Measurements from ENCODE around the gene GDF10.

The GDF10 gene

DNA sequence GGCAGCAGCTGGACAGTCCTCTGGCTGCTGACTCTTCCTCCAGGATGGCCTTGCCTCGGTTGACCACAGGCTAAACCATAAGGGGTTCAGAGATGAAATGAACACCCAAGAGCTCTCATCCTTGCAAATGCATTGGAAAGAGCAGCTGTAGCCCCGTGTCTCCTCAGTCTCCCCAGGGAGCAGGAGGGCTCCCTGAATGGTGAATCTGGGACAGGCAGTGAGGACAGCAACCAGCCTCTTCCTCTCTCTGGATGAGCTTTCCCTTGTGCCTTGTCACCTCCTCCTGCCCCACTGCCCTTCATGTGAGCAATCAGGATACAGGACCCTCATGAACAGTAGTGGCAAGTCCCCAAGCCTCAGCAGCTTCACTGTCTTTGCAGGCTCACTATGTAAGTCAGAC lies 23.9 kb upstream of the GDF10 start:
- DNase-seq: no peak

DNA sequence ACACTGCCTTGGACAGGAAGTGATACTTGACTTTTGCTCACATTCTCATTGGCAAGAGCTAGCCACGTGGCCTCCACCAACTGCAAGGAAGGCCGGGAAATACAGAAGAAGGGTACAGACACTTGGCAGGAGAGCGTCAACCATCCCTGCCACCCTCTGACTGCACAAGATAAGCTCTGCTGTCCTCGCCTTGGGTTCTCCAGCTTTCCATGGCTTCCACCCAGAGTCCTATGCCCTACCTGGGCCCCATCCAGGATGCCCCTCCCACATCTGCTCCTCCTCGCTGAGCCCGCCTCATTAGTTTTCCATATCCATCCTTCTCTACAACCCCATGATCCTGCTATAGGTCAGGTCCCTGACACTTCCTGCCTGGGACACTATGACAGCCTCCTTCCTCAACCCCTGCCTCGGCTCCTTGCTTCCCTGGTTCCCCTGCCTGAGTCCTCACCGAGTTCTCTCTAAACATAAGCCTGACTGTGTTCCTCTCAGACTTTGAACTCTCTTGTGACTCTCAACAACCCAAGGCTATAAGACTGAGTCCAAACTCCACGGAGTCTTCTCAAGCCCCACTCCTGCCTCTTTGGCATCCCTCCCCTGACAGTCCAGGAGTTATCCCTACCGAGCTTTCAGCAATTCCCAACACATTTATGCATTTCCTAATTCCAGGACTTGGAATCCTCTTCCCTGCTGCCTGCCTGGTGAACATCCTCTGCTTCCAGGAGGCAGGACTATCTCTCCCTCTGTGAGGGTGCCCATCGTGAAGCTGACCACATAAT lies 23.2 kb upstream of the GDF10 start:
- no peak for DNase-seq

DNA sequence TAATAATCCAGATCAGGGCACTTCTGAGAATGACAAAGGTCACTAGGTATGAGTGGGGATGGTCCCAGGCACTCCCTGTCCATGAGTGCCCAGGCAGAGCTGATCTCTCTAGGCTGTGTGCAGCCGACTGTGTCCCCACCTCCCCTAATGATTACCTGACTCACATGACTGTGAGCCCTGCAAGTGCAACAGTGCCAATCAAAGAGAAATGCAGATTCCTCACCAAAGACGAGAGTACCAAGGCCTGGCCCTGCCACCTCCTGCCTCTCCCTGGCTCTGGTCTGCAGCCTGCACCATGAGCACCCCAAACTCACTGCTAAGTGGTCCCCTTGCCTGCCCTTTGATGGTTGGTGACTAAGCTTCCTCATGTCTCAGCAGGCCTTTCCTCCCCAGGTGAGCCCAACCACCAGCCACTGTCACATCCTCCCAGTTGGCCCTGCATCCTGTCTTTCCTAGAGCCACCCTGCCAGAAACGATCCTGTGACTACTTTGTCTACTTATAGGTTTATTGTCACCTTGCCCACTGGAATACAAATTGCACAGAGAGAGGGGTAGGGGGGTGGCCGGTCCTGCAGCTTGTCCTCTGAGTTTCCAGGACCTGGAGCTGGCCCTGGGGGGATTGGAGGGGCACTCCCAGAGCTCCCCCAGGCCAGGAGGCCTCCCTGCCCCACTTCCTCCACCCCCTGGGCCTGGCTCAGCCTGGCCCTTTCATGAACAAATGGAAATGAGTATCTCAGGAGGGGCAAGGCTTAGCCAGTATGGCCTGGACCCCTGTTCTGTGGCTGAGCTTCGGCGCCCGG lies 22.4 kb upstream of the GDF10 start:
- no peak for DNase-seq

DNA sequence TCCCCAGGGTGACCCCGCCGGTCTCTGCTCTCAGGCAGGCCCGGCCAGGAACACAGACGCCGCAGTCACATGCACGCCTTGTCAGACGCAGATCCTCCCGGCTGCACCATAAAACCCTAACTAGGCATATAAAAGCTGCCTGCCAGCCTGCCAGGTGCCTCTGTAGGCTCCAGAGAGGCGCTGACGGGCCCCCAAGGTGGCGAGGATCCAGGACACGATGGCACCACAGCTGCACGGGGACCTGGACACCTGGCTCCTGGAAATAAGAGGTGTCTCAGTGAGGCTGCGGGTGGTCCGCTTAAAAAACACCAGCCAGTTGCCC lies 21.9 kb upstream of the GDF10 start:
- DNase-seq: no peak

DNA sequence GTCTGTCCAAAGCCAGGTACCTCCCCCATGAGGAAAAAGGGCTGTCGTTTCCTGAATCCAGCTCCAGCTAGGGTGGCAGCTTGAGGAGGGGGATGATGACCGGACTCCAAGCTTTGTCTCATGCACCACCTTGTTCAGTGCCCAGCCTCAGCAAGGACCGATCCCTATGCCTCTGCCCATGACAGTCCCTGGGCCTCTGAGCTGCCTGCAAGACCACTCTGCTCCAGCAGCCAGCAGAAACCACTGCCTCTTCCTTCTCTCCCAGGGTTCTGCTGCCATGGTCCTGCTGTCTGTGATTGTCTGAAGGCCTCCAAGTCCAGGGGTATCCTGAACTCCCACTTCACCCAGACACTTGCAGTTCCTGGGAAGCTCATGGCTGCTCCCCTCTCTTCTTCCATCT lies 21.3 kb upstream of the GDF10 start:
- DNase-seq: no peak

DNA sequence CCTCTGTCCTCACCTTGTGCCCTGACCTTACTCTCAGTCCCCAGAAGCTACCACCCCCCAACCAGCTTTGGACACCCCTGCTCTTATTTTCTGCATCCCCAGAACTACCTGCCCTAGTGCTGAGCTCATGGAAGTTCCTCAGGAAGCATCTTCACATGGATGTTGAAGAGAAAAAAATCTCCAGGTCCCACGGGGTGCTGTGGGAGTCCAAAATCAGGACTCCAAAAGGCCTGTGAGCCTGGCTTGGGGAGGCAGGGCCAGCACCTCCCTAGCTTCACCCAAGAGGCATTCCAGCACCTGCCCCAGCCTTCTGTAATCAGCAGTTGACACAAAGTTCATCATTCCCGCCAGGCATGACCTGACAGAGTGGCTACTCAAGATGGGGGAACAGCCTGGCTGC lies 20.7 kb upstream of the GDF10 start:
- no peak for DNase-seq

DNA sequence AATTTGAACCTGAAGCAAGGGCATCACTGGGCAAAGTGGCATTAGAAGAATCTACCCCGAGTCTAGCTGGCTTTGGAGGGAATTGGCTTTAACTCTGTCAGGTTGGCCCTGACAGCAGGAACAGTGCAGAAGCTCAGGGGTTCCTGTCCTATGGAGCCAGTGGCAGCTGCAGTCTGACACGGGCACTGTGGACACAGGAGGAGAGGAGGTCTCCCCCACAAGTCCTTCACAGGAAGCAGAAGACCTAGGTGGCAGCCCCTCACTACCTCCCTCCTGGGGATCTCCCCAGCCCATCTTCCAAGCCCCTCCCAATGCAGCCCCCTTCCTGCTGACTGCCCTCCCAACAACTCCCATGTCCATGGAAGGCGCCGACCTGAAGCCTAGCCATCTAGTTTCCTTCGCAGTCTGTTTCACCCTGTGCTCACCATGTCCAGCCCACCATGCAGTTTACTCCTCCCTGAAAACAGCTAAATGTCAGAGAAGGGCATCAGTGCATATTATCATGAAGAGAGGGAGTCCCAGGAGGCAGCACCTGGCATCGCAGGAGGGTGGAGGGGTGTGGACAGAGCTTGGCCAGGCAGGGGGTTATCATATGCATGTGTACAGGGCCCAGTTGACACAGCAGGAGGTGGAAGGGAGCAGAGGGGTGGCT lies 17.9 kb upstream of the GDF10 start:
- no peak for DNase-seq

DNA sequence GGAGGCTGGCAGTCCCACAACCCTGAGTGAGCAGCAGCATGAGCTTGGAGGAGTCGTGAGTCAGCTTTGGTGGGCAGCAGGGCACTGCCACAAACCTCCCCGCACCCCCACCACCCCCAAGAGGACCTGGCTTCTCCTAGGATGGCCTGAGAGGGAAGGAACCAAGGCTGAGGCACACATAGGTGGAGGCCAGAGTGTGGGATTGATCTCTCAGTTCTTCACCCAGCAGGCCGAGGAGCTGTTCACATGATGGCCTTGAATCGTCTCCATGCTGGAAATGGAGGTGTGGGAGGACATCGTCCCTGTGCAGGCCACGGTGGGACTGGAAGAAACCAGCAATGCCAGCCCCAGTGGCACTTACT lies 17.4 kb upstream of the GDF10 start:
- no peak for DNase-seq

DNA sequence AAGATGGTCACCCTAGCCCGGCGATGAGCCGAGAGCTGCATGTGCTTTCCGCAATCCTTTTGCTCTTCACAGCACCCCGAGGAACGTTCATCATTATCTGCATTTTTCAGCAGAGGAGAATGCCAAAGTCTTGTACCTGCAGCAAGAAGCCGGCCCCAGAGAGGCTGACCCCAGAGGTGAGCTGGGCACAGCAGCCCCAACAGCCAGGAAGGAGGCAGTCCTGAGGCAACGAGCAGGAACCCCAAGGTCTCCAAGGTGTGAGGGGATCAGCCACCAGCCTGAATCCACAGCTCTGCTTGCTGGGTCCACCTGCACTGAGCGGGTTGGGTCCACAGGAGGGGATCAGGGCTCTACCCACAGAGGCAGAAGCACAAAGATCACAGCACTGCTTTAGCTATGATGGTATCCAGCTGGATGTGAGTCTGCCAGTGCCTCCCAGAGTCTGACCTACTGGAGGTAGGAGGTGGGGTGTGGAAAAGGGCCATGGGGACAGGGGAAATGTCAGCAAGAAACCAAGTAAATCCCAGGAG lies 16.8 kb upstream of the GDF10 start:
- DNase-seq: no peak

DNA sequence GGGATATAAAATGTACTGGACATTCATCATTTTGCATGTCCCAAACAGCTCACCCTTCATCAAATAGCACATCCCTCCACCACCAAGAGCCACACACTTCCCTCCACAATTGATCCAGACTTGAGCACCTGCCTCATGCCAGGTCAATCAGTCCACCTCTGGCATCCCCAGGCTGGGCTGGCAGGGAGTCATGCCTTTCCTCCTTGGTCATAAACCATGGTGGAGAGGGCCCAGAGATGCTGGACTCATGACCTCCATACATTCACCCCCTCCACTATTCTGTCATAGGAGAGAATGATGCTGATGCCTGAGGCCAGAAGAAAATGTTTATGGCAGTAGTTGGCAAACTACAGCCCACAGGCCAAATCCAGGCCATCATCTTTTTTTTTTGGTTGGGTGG lies 16.1 kb upstream of the GDF10 start:
- DNase-seq: no peak

DNA sequence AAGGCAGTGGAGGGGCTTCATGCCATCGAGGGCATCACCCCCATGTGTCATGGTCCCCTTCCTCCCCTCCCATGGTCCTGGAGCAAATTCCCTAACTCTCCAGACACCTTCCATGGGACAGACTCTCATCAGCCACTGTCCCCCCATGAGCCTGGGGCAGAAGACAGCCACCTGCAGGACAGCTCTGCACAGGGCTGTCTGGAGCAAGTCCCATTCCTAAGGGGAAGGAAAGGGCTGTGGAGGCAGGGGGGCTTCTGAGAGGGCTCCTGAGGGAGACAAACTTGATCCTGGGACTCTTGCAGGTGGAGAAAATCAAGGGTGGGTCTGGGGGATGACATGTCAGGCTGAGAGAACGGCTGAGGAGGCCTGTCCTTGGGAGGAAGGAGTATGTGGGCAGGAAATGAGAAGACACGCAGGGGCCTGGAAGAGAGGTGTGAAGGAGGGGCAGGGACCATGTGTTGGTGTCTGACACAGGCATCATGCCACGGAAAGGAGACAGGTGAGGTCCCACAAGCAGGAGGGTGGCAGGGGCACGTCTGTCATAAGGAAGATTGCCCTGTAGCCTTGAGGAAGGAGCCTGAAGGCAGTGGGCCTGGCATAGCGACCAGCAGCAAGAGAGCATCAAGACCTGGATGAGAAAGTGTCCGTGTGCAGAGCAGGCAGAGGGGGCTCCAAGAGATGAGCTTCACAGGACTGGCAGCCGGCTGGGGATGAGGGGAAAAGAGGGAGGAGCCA lies 14.4 kb upstream of the GDF10 start:
- no peak for DNase-seq

DNA sequence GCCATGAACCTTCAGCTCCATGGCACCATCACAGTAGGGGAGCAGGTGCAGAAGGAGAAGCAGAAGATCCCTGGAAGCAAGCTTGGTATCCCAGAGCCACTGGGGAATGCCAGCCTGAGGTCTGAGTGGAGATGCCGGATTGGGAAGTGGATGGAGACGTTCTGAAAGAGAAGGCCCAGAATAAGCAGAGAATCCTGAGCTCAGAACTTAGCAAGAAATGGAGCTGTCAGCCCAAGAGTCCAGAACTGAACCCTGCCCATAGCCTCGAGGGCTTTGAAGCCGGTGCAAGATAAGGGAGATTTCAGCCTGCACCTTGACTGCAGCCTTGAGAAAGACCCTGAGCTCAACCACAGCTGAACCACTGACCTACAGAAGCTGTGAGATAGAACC lies 13.9 kb upstream of the GDF10 start:
- DNase-seq: no peak

DNA sequence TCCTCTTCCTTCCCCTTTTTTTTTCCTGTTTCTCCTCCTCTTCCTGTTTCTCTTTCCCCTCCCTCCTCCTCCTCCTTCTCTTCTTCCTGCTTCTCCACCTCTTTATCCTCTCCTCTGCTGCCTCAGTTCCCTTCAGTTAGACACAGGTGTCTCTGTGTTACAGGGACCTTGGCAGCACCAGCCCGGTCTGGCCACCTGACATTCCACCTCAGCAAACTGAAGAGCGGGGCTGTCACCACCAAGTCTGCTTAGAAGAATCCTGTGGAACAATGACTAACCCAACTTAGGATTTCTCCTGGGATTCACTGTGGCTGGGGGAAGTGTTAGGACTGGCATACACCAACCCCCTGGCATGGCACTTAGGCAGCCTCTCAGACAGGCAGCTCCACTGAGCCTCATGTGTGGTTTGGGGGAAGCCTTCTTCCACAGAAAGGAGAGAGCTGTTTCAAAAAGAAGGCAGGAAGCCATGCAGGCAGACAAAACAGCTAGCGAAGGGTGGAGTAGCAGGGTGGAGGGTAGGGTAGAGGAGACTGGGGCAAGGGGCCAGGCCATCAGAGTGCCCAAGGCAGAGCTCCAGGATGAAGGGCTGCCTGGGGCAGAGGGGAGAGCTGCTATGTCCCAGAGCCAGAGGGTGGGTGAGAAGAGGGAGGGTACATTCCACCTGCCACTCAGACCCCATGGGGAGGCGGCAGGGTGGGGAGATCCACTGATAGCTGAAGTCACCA lies 13.2 kb upstream of the GDF10 start:
- DNase-seq: no peak

DNA sequence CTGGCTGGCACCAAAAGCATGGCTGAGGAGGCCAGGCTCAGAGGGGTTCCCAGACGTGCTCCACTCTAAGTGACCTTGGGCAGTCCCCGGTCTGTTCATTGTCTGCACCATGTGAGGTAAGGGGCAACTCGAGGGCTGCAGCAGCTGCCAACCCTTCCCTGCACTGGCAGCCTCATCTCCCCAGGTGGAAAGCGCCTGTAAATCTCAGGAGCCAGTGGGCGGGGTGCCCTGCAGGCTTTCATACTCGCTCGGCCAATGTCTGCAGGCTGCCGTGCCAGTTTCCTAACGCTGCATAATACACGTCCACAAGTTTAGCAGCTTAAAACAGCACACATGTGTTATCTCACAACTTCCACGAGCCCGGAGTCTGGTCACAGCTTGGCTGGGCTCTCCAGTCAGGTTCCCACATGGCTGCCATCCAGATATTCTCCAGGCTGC lies 12.6 kb upstream of the GDF10 start:
- no peak for DNase-seq

DNA sequence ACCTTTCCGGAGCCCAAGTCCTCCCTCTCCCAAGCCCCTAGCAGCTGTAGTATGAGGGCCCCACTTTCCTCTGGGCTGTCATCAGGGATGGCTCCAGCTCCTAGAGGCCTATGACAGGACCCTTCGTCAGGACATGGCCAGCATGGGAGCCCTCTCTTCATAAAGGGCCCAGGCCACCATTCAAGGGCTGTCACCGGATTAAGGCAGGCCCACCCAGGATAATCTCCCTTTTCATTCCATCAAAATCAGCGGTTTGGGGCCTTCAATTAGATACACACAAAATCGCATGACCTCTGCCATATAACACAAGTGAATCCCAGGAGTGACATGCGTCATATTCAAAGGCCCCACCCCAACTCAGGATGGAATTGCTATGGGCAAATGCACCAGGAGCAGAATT lies 12.2 kb upstream of the GDF10 start:
- no peak for DNase-seq

DNA sequence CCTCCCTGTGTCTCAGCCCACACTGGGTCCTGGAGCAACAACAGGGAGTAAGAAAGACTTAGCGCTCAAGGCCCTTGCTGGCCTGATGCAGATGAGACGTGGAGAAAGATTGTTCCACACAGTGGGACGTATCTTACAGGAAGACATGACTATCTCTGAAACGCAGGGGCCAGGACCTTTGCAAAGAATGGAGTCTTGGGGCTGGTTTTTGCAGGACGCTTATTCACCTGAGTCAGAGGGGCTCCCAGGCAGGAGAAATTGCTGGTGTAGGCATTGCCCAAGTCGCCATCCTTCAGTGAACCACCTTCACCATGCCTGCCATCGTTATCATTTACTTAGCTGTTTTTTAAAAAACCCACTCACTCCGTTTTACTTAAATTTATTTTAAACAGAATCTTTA lies 11.8 kb upstream of the GDF10 start:
- no peak for DNase-seq

DNA sequence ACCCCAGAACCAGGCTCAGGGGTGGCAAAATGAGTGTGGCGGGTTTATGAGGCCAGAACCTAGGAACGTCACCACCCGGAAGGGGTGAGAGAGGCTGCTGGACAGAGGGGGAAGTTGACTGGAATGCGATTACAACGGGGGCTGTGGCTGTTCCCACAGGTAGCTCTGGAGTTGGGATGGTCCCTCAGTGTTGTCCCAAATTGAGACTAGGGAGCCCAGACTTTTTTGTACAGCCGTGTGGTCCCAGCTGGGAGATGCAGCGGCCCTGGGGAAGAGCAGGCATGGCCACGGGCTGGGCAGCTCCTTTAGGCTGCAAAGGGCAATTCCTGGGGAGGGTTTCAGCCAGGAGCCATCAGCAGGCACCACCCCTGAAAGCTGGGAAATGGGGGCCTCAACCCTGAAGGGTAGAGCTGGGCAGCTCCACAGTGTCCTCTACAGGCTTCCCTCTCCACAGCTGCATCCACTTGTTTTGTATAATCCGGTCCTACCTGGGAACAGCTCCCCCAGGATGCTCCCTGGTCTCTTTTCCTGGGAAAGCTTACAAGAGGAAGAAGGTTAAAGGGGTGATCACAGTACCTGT lies 11.0 kb upstream of the GDF10 start:
- DNase-seq: no peak

DNA sequence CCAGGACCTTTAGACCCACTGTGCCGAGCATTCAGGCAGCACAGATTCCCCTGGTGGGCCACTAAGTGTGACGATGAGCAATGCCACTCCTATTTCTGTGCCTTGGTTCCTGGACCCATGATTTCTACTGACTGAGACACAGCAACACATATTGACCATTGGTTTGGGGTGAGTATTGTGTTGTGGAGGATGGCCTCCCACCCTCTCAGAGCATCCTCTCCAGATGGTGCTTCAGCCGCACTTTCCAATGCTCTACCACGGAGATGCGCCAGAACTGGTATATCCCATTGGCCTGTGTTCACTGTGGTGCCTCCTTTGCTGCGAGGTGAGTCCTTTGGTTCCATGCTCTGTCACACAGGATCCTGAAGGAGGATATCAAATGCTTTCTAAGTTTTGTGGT lies 10.1 kb upstream of the GDF10 start:
- no peak for DNase-seq

DNA sequence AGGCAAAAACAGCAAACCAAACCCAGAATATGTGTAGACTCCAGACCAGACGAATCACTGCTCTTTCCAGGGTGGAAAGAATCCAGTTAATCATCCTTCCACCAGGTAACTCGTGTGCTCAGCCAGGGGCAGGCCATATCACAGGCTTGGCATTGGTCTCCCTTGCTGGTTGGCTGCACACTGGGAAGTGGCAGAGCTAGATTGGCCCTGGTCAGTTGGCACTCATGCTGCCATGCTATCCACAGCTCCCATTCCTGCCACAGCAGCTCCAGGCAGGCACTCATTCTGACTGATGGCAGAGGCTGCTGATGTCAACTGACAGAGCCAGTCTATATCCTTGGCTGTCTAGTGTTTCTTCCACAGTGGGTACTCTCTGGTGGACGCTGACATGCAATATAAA lies 9.7 kb upstream of the GDF10 start:
- DNase-seq: no peak

DNA sequence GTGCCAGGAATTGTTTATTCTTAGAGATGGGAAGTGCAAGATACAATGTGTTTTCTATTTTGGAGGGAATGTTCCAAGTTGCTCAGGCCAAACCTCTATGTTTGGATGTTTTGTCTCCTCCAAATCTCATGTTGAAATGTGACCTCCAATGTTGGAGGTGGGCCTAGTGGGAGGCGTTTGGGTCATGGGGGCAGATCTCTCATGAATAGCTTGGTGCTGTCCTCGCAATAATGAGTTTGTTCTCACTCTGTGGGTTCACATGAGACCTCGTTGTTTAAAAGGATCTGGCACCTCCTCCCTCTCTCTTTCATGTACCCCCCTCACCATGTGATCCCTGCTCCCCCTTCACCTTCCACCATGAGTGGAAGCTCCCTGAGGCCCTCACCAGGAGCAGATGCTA lies 8.3 kb upstream of the GDF10 start:
- DNase-seq: no peak

DNA sequence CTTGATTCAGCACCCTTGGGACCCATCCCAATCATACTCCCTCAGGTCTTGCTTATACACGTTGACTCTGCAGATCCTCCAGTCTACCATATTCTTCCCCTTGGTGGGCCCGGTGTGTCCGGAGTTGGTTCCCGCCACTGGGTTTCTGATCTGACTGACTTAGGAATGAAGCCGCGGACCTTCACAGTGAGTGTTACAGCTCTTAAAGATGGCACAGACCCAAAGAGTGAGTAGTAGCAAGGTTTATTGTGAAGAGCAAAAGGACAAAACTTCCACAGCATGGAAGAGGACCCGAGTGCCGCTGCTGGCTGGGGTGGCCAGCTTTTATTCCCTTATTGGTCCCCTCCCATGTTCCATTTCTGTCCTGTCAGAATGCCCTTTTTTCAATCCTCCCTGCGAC lies 5.9 kb upstream of the GDF10 start:
- DNase-seq: no peak

DNA sequence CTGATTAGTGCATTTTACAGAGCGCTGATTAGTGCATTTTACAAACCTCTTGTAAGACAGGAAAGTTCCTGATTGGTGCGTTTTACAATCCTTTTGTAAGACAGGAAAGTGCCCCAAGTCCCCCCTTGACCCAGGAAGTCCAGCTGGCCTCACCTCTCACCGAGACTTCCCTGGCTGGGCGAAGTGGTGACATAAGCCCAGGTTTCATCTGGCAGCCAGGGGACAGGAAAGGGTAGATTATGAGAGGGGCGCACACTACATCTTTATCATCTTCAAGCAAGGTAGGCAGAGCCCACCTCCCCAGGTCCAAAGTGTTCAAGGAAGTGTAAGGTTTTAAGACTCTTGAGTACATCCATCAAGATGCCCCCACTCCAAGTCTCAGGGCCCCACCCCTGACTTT lies 5.5 kb upstream of the GDF10 start:
- no peak for DNase-seq
